ENCODE results near the gene DIPK1B.
A peak's percentile ranks its signal among the peaks of the same experiment; 100 is the strongest.

- TF ChIP-seq, protein P1, sequence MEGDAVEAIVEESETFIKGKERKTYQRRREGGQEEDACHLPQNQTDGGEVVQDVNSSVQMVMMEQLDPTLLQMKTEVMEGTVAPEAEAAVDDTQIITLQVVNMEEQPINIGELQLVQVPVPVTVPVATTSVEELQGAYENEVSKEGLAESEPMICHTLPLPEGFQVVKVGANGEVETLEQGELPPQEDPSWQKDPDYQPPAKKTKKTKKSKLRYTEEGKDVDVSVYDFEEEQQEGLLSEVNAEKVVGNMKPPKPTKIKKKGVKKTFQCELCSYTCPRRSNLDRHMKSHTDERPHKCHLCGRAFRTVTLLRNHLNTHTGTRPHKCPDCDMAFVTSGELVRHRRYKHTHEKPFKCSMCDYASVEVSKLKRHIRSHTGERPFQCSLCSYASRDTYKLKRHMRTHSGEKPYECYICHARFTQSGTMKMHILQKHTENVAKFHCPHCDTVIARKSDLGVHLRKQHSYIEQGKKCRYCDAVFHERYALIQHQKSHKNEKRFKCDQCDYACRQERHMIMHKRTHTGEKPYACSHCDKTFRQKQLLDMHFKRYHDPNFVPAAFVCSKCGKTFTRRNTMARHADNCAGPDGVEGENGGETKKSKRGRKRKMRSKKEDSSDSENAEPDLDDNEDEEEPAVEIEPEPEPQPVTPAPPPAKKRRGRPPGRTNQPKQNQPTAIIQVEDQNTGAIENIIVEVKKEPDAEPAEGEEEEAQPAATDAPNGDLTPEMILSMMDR (IDR thresholded peaks at IDR 0.05 in 8 of 11, conservative IDR thresholded peaks at IDR 0.05 in 3 of 11) = peak in 6 of 11 experiments; percentile 10 to 46 (median 30)
- TF ChIP-seq POLR2AphosphoS5 (IDR thresholded peaks at IDR 0.05) (peak in 2 of 3 donors; percentile 55 to 68), POLR2A (IDR thresholded peaks at IDR 0.05) (no peak)
These were observed 47.2 kb upstream of the DIPK1B start for GRCh38 chr9:136665111-136665703.
